GM19463 (cell line): ENCODE results near the gene HRH2.

Experiments
- ATAC-seq: cut with Tn5 transposase; IDR thresholded peaks from one replicate; pipeline ENCODE4 v1.9.1; 2021; ENCODE audit warnings: mild to moderate bottlenecking, moderate library complexity; ENCODE audit not compliant: unreplicated experiment

The HRH2 gene

GRCh38 chr5:175674731-175675346, 17.0 kb downstream of the HRH2 start:
- no peak for ATAC-seq

DNA sequence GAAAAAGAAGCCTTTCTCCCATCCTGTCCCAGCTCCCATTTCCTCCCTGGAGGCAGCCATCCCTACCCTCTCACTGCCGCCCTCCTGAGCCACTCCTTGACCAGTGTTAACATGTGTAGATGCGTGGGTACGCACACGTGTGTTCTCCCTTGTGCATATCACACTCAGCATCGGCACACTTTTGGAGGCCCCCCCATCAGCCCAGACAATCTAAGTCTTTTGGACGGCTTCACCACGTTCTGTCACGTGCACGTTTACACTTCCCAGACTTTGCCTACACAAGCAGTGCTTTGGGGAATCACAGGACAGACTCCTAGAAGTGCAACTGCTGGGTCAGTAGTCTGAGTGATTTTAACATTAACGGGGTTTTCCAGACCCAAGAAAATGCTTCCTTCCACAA, 18.0 kb downstream of the HRH2 start:
- ATAC-seq = no peak

GRCh38 chr5:175677571-175677970, 19.7 kb downstream of the HRH2 start:
- ATAC-seq = no peak

- ATAC-seq = no peak
Observed at GRCh38 chr5:175678074-175678473, 20.2 kb downstream of the HRH2 start.

- no peak for ATAC-seq
Observed at GRCh38 chr5:175679411-175679810, 21.5 kb downstream of the HRH2 start.

- ATAC-seq = no peak
Observed at GRCh38 chr5:175680020-175680419, 22.1 kb downstream of the HRH2 start.

DNA sequence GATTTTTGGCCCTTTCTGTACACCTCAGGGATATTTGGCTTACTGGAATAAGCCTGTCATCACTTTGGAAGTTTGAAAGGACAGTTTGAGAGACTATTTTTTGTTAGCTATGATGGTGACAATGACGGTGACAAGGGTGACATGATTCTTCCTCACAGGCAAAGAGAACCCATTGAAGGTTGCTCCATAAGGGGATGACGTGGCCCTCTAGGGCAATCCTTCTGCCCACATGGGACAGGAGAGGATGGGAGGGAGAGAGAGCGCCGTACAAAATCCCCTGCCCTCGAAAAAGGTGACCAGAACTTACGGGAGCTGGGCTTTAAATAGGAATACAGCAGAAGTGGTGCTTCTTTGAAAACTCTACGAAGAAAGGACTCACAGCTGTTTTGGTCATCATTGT, 22.6 kb downstream of the HRH2 start:
- ATAC-seq = no peak

- no peak for ATAC-seq
Observed at GRCh38 chr5:175681045-175681967, 23.4 kb downstream of the HRH2 start.

- ATAC-seq = no peak
Observed at GRCh38 chr5:175681968-175682340, 24.1 kb downstream of the HRH2 start.

GRCh38 chr5:175682664-175683063, 24.8 kb downstream of the HRH2 start:
- no peak for ATAC-seq

- no peak for ATAC-seq
Observed at GRCh38 chr5:175683231-175683630, 25.4 kb downstream of the HRH2 start.

GRCh38 chr5:175683921-175684320, 26.1 kb downstream of the HRH2 start:
- no peak for ATAC-seq

- ATAC-seq = no peak
Observed at GRCh38 chr5:175684931-175685330, 27.1 kb downstream of the HRH2 start.

GRCh38 chr5:175685701-175686350, 28.0 kb downstream of the HRH2 start:
- ATAC-seq = no peak

GRCh38 chr5:175686396-175686795, 28.5 kb downstream of the HRH2 start:
- no peak for ATAC-seq

- no peak for ATAC-seq
Observed at GRCh38 chr5:175686826-175687225, 29.0 kb downstream of the HRH2 start.

- ATAC-seq = no peak
Observed at GRCh38 chr5:175687231-175687701, 29.4 kb downstream of the HRH2 start.

DNA sequence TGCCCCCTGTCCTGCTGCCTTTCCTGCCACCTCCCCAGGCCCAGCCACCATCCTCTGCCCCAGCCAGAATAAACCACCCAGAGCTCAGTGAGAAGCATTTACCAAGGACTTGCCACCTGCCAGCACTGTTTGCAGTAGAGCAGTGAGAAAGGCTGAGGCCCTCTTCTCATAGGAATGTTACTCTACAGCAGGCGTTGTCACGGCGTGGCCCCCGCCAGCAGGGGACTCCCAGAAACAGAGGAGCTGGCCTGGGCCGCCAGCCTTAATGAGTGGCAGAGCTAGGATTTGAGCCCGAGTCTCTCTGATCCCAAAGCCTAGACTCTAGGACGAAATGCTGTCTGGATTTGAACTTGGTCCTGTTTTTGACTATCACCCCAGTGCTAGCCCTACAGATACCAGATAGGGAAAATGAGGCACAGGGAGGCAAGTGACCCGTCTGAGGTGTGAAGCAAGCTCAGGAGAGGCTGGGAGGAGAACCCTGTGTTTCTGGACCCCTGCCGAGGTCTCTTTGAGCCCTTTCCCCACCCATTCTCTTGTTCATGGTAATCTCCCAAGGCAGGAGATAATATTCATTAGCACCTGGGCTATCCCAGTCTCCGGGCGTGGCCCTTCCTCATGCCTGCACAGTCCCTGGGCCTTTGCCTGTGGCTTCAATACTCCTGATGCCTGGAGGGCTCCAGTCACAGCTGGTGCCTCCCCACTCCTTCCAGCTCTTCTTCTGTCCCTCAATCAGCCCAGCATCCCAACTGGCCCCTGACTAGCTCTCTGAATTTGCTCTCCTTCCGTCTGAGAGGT, 30.7 kb downstream of the HRH2 start:
- ATAC-seq = no peak

DNA sequence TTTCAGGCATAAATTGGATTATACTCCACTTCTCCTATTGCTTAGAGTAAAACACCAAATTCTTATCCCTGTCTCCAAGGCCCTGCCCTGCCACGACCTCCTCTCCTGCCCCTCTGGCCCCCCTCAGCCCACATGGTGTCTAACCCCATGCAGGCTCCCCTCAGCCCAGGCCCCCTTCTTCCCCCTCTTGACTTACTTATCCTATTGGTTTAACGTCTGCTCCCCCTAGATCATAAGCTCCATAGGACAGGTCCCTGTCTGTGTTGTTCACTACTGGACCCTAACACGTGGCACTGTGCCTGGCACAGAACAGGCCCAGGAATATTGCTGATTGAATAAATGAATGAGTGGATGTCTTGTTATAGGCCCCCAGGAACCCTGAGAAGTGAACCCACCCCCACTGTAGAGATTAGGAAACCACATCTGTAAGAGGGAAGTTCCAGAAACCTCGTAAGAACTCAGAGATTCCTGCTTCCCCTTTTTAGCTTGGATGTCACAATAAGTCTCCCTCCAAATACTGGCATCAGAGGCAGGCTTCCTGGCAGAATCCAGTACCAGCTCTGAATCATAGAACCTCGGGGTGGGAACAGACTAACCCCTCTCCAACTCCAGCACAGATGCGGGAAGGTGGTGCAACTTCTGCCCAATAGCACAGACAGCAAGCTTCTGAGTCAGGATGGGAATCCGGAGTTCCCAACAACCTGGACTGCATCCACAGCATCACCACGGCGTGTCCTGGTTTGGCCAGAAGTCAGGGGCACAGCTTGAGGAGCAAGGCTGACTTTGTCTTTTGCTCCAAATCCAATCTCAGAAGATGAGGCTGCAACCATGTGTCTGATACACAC, 31.5 kb downstream of the HRH2 start:
- ATAC-seq = no peak

GRCh38 chr5:175690025-175690424, 32.2 kb downstream of the HRH2 start:
- ATAC-seq = no peak
